ENCODE results near the gene DNM1.

DNA sequence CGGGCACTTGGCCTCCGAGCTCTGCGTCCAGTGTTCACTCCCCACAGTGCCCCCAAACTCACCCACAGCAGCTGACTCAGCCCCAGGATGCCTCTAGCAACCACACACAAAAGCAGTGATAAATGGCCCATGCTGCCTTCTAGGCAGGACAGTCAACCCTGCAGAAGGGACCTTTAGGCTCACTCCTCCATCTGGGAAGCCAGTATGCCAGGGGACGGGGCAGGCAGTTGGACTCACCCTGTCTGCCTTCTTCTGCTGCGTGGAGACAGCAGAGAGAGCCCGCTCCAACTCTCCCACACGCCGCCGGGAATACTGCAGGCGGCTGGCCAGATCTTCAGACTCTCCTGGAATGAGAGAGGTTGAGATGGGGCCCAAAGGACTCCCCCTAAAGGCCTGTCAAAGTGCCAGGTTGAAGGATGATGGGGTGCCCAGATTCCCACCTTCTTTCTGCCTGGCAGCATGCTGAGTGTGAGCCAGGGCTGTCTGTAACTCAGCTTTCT is 62.2 kb downstream of the DNM1 start:
- TF ChIP-seq CTCF (IDR thresholded peaks at IDR 0.05) (no peak), EP300 (IDR thresholded peaks at IDR 0.05) (no peak), POLR2AphosphoS5 (IDR thresholded peaks at IDR 0.05) (no peak), POLR2A (IDR thresholded peaks at IDR 0.05) (no peak)
